HG03280 (cell line): ENCODE data around the gene NAALADL1.
"Not testable (repeated sequence)": the region's sequence is repeated elsewhere in the genome, so short reads cannot be mapped to it uniquely, and the experiment has no call there.

Experiments used
- ATAC-seq: cut with Tn5 transposase; IDR thresholded peaks from one replicate; pipeline ENCODE4 v1.9.1; 2021; ENCODE audit warnings: mild to moderate bottlenecking, moderate library complexity; ENCODE audit not compliant: unreplicated experiment

The NAALADL1 gene

GRCh38 chr11:65055538-65055937 is 2.8 kb downstream of the NAALADL1 start:
- ATAC-seq: no peak

- ATAC-seq: no peak
Observed at GRCh38 chr11:65053827-65054508, 4.4 kb downstream of the NAALADL1 start.

GRCh38 chr11:65051398-65051858 is 6.9 kb downstream of the NAALADL1 start:
- ATAC-seq: no peak

DNA sequence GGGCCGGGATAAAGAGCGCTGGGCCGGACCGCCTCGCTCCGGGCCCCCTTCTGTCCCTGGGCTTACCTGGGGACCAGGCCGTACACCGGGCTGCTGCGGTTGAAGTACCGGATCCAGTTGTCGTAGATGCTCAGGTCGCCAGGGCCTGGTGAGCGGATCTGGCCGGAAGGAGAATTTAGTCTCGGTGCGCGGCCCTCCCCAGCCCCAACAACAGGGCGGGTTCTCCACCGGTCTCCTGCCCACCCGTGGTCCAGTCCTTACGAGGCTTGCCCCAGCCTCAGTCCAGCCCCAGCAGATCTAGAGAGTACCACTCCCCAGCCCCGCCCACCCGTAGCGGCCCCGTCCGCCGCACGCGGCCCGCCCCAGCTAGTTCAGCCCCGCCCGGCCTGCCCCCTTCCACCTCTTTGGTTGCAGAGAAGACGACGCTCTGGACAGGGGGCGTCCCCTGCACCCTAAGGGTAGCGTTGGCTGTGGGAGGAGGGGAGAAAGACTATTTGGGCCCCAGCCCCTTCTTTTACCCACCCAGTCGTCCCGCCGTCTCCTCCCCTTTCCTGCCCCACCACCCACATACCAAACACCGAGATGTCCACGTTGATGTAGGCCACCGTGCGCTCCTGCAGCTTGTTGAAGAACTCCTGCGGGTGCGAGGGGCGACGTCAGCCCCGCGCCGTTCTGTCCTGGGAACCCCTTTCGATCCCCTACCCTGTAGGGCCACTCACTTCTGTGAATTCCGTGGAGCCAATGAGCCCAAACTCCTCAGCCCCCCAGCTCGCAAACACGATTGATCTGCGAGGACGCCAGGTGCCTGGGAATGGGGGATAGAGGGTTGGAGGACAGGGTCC is 10.6 kb downstream of the NAALADL1 start:
- ATAC-seq: no peak

DNA sequence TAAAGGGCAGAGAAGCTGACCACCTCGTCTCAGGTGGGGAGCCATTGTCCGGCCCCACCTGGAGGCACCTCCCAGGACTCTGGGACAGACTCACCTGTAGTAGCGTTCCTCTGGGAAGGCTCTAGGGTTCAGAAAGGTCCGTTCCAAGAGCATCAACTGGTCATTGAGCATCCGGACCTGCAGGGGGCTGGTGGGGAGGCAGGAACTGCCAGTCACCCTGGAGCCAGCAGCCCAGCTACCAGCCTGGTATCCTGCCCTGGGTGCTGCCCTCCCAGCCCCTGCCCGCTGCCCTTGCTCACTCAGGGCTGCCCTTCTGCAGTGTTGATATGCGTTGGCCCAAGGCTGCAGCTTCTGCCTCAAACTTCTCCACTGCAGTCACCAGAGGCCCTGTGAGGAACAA is 12.6 kb downstream of the NAALADL1 start:
- no peak for ATAC-seq

DNA sequence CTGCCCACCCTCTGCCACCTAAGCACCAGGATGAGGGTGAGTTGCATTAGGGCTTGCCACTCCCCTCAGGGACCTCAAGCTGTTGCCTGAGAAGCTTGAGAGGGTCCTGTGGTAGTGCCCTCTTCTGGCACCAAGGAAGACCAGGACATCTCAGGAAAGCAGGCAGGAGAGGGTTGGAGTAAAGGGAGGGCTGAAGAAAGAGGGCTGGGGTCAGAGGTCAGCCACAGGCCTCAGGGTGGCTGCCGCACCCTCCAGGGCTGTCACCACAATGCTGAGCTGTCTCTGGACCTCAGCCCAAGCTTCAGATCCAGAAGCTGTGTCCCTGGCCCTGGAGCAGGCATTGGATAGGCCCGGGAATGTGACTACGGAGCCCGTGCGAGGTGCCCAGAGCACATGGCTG is 13.3 kb downstream of the NAALADL1 start:
- no peak for ATAC-seq

DNA sequence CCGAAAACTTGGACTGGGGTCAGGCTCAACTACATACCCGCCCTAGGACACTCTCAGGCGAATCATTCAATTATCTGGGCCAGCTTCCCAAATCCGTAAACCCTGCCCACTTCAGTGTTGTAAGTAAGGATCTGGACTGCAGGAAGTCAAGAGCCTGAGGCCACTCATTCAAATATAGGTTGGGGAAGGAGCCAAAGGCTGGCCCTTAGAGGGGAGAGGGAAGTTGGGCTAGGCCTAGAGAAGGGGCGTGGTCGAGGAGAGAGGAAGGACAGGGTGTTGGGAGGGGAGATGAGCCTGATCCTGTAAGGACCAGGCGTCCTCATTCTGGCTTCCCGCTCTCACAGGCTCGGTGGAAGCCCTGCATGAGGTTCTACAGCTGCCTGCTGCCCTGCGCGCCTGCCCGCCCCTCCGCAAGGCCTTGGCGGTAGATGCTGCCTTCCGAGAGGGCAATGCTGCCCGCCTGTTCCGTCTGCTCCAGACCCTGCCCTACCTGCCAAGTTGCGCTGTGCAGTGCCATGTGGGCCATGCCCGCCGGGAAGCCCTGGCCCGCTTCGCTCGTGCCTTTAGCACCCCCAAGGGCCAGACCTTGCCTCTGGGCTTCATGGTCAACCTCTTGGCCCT is 14.4 kb downstream of the NAALADL1 start:
- no peak for ATAC-seq

GRCh38 chr11:65042891-65043290 is 15.5 kb downstream of the NAALADL1 start:
- no peak for ATAC-seq

DNA sequence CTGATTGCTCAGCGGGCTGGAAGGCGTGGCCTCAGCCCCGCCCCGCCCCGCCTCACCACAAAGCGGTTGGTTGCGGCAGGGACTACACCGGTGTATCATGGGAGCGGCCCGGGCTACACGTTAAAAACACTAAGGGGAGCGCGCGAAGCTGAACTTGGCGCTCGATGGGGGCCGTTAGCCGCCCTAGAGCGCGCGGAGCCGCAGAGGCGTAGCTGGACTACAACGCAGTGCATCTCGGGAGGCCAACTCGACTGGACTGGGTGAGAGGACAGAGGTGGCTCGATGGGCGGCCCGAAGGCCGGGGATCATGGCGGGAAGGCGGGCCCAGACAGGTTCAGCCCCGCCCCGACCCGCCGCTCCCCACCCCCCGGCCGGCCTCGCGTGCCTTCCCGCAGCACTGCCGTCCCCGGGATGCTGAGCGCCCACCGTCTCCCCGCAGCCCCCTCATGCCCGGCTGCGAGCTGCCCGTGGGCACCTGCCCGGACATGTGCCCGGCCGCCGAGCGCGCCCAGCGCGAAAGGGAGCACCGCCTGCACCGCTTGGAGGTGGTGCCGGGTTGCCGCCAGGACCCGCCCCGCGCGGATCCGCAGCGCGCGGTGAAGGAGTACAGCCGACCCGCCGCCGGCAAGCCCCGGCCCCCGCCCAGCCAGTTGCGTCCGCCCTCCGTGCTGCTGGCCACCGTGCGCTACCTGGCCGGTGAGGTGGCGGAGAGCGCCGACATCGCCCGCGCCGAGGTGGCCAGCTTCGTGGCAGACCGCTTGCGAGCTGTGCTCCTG is 17.3 kb downstream of the NAALADL1 start, which contains the start of gene SAC3D1:
TSS of gene SAC3D1 (plus strand) at position 364 of the 776 bp plus-strand sequence. CDS start at position 447, 83 bp downstream.
- peak; percentile 80 for ATAC-seq

DNA sequence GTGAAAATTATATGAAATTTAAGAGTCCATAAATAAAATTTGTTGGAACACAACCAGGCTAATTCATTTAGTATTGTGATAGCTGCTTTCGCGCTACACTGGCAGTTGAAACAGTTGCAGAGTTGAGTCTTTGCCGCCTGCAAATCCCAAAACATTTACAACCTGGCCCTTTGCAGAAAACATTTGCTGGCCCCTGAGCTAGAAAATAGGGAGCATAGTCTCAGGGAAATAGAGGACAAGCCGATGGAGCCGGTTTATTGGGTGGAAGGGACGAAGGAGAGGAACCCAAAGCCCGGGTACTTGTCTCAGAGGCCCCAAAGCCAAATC is 17.9 kb downstream of the NAALADL1 start:
- no peak for ATAC-seq

DNA sequence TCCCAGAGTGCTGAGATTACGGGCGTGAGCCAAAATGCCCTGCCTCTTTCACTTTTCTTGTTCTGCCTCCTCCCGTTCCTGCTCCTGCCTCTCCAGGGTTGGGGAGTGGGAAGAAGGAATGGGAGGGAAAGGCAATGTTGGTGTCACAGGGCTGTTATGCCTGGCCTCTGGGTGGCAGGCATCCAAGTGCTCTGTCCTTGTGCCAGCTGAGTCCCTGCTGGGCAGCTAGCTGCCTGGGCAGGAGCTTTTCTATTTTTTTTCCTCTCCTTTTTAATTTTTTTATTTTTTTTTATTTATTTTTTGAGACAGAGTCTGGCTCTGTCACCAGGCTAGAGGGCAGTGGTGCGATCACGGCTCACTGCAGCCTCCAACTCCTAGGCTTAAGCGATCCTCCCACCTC is 21.4 kb downstream of the NAALADL1 start:
- no peak for ATAC-seq

- no peak for ATAC-seq
Observed at GRCh38 chr11:65035579-65035978, 22.8 kb downstream of the NAALADL1 start.

GRCh38 chr11:65034423-65034822 is 23.9 kb downstream of the NAALADL1 start:
- ATAC-seq: no peak

DNA sequence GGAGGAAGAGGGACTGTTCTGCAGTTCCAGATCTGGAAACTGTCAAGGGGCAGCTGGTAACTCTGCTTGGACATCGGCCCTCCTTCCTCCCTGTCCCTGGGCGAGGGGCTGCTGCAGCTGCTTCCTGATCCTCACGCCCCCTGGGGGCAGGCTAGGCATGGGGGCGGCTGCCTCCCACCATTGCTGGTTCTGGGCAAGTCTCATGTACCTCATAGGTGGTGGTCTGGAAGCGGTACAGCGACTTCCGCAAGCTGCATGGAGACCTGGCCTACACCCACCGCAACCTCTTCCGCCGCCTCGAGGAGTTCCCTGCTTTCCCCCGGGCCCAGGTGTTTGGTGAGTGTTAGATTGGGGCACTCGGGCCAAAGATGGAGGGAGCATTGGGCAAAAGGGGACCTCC is 26.1 kb downstream of the NAALADL1 start:
- no peak for ATAC-seq

- ATAC-seq: peak; percentile 84
Observed at GRCh38 chr11:65027213-65028067, 30.9 kb downstream of the NAALADL1 start, which contains the start of gene SNX15. Gene SNX15, plus strand, starts transcription at chr11:65027439. Its CDS starts 99 bp downstream, at chr11:65027538.

DNA sequence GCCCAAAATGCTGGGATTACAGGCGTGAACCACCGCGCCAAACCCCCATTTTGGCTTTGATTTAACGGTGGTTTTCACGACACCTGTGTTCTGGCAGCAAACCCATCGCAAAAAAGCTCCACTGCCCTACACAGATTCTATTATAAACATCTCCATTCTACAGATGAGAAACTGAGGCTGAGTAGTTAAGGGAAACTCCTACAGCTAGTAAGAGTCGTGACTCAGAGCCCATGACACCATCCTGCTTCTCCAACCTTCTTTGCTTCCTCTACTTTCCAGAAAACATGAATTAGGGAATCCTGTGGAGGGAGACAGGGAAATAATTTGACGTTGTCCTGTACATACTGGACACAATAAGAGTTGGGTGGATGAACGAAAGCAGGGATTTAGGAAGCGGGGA is 31.5 kb downstream of the NAALADL1 start:
- ATAC-seq: no peak

DNA sequence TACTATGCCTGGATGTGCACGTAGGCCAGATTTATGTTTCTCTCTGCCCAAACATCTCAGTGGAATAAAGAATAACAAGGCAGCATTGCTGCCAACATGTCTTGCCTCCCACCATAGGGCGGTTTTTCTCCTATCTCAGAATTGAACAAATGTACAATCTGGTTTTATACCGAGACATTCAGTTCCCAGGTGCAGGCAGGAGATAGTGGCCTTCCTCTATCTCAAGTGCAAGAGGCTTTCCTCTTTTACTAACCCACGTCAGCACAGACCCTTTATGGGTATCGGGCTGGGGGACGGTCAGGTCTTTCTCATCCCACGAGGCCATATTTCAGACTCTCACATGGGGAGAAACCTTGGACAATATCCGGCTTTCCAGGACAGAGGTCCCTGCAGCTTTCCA is 34.9 kb downstream of the NAALADL1 start:
- not testable (repeated sequence) for ATAC-seq

GRCh38 chr11:65021509-65021908 is 36.8 kb downstream of the NAALADL1 start:
- no peak for ATAC-seq

DNA sequence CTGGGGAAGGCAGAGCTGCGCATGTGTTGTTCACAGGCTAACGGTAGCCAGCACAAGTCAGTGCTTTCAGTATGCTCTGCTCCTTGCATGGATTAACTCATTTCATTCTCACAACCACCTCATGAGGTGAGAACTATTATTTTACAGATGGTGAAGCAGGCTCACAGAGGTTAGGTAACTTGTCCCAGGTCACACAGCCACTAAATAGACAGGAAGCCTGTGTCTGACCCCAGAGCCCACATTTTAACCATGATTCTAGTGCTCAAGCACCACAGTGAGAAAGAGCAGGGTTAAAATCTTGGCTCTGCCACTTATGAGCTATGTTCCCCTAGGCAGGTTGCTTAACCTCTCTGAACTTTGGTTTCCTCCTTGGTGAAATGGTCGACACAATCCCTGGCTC is 37.4 kb downstream of the NAALADL1 start:
- ATAC-seq: no peak

- ATAC-seq: no peak
Observed at GRCh38 chr11:65019824-65020223, 38.5 kb downstream of the NAALADL1 start.
